ENCODE results near the gene COBL. TPM values are rescaled to one million over a fixed set of nuclear protein-coding genes. Genes with fewer than 3 reads are reported as not detected.

The COBL gene
- total RNA-seq, 4 donors from 2014 or later, result 1.1 to 27.7 (median 15.2) TPM

- TF ChIP-seq CTCF (IDR thresholded peaks at IDR 0.05), result no peak
- ATAC-seq (ENCODE audit: low FRiP score) (no peak), DNase-seq (ENCODE audit: low spot score) (no peak)
These were observed 8.9 kb downstream of the COBL start for GRCh38 chr7:51307651-51308210.

DNA sequence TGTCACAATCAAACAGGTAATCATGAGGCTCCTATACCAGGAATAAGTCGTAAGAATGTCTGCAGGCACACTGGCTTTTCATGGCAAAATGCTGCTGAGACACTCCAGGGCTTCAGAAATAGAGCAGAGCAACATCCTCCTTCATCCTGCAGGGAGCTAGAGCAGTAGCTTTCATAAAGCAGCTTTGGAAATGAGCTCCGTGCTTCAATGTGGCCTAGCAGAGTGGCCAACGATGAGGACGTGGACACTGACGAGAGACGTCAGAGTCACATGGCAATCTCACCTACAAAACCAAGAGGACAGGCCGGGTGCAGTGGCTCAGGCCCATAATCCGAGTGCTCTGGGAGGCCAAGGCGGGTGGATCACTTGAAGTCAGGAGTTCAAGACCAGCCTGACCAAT is 9.8 kb downstream of the COBL start:
- DNase-seq (ENCODE audit: low spot score) (no peak), ATAC-seq (ENCODE audit: low FRiP score) (no peak)
- no peak for TF ChIP-seq CTCF (IDR thresholded peaks at IDR 0.05)

- no peak for TF ChIP-seq CTCF (IDR thresholded peaks at IDR 0.05)
- DNase-seq (ENCODE audit: low spot score) (no peak), ATAC-seq (ENCODE audit: low FRiP score) (no peak)
These were observed 11.9 kb downstream of the COBL start for GRCh38 chr7:51304729-51305128.

DNA sequence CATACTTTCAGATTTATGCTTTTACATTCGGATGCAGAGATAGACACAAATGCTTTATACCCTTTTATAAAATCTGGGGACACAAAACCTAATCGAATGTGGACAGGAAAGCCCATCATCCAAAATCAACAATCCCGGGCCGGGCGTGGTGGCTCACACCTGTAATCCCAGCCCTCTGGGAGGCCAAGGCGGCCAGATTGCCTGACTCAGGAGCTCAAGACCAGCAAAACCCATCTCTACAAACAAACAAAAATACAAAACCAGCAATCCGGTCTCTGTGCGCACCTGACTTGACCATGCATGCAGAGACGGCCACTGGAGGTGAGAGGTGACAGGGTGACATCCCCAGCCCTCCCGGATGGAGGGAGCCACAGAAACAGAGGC is 13.5 kb downstream of the COBL start:
- ATAC-seq (ENCODE audit: low FRiP score), result no peak
- DNase-seq (ENCODE audit: low spot score), result no peak

DNA sequence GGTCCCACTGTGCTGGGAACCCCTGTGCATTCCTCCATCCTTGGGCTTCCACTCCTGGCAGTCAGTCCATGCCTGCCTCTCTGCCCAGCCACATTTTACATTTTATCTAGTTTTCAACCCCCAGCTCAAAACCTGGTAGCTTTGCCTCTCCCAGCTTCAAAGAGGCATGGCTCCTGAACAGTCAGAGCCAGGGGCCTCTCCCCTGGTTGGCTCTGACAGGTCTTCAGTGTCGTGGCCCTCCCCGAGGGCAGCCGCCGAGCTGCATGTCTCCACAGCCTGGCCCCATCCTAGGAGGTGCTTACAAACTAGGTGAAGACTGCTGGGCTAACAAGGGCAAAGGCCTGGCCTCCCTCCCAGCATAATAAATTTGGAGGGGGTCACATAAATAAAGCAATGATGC is 14.8 kb downstream of the COBL start:
- ATAC-seq (ENCODE audit: low FRiP score), result no peak
- no peak for DNase-seq (ENCODE audit: low spot score)
- TF ChIP-seq CTCF (IDR thresholded peaks at IDR 0.05), result no peak

More for the DNA sequence above, 13.5 kb downstream of the COBL start:
- no peak for TF ChIP-seq CTCF (IDR thresholded peaks at IDR 0.05)

GRCh38 chr7:51300762-51301674 is 15.6 kb downstream of the COBL start:
- DNase-seq (ENCODE audit: low spot score) (no peak), ATAC-seq (ENCODE audit: low FRiP score) (no peak)
- TF ChIP-seq CTCF (IDR thresholded peaks at IDR 0.05), result no peak

Measured in omental fat pad (tissue), 4 donors.